GM19025 (cell line): ENCODE data around the gene MTA1.

ENCODE experiments used
- ATAC-seq: cut with Tn5 transposase; IDR thresholded peaks from one replicate; pipeline ENCODE4 v1.9.1; 2021; ENCODE audit warnings: mild to moderate bottlenecking, low read depth, moderate library complexity; ENCODE audit not compliant: unreplicated experiment

Gene MTA1

DNA sequence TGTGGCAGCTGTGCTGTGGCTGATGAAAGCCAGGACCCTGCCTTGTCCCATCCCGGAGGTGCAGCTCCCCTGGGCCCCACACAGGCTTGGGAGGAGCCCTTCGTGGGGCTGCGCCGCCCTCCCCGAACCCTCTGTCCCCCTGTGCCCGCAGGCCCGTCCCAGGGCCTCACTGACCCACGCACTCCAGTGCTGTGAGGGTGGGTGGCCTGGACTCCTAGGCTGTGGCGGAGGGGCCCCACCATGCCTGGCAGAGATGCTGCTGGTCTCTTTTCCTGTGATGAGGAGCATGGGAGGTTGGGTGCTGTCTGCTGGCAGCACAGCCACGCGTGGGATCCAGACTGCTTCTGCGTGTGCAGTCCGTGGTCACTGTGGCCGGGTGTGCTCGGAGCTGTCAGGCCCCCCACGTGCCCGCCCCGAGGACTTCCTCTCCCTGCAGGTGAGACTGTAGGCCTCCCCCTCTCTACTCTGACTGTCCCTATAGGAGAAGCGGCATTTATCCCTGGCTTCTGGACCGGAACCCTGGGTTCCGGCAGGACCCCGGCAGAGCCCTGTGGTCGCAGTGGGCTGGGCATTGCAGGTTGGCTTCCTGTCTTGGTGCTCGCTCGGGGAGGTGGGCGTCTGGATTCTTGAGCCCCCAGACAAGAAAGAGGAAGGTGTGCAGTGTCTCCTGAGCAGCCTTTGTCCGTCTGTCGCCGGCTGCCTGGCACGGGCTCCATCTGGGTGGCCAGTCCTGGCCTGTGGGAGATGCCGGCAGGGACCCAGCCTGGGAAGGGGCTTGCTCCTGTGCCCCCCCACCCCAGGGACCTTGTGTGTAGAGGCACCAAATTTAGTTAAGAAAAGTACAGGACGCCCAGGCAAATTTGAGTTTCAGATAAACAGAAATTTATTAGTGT lies 2.3 kb downstream of the MTA1 start:
- no peak for ATAC-seq

GRCh38 chr14:105422695-105423487 lies 3.3 kb downstream of the MTA1 start:
- ATAC-seq, result no peak

- no peak for ATAC-seq
Measured at GRCh38 chr14:105423488-105424195, 4.0 kb downstream of the MTA1 start.

DNA sequence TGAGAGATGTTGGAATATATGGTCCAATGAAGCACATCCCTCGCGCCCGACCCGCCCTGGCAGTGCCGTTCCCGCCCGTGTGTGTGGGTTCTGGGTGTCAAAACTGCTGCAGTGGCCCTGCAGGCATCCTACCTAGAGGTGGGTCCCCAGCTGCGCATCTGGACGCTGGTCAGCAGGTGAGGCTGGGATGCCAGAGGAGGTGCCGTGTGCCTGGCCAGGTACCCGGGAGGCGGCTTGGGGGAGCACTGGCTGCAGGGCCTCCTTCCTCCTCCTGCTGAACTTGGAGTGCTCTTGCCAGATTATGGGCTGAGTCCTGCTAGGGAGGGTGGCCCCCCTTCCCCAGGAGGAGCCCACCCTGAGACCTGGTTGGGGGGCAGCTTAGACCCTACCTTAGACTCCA lies 5.2 kb downstream of the MTA1 start:
- no peak for ATAC-seq

GRCh38 chr14:105425823-105426247 lies 6.2 kb downstream of the MTA1 start:
- ATAC-seq, result no peak

- no peak for ATAC-seq
Measured at GRCh38 chr14:105426416-105427130, 6.9 kb downstream of the MTA1 start.

DNA sequence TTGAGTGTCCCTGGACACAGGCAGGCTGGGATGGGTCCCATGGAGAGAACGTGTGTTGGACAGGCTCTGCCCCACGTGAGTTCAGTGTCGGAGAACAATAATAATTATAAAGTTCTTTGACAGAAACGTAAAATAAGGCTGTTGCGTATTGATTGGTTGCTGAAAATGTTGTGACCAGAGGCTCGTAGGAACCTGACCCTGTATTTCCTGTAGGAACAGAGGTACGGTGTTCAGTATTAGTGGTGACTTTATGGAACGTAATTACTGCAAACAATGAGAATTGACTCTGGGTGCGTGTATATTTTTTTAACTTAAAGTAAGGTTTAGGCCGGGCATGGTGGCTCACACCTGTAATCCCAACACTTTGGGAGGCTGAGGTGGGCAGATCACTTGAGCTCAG lies 7.8 kb downstream of the MTA1 start:
- no peak for ATAC-seq

- ATAC-seq, result no peak
Measured at GRCh38 chr14:105427936-105428485, 8.4 kb downstream of the MTA1 start.

- ATAC-seq, result no peak
Measured at GRCh38 chr14:105430042-105430441, 10.4 kb downstream of the MTA1 start.

DNA sequence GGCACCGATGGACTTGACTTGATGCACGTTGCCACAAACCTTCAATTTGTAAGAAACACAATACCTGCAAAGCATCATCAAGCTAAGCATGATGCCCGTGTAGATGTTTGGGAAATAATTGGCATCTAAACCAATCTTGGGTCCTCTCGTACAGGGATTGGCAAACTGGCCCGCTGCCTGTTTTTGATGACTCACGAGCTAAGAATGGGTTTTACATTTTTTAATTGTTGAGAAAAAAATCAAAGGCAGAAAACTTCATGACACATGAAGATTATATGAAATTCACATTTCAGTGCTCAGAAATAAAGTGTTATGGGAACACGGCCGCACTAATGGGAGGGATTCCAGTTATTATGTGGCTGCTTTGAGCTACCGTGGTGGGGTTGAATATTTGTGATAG lies 10.9 kb downstream of the MTA1 start:
- no peak for ATAC-seq

DNA sequence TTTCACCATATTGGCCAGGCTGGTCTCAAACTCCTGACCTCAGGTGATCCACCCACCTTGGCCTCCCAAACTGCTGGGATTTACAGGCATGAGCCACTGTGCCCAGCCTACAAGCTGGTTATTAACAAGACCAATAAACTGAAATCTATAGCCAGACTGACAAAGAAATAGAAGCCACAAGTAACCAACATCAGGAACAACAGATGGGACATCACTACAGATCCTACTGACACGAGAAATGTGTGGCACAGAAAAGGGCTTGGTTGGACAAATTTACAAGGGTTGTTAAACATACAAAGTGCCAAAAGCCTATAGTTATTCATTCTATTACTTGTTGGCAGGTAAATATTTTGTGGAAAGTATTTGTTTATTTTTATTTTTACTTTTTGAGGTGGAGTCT lies 11.6 kb downstream of the MTA1 start:
- no peak for ATAC-seq

DNA sequence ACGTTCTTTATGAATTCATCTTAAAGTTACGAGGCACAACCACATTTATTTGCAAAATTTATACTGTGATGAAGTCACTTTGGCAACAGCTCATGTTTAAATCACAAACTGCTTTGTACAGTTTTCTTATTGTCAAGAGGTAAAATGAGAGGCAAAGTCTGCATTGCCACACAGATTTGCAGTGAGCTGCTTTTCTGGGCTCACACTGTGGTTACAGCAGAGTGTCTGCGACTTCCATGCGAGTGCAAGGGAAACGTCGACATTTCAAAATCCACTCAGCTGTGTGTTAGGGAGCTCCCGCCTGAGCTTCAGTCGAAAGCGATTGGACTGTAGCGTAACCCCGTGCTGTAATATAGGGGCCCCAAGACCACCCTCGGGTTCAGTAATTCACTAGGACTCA lies 13.0 kb downstream of the MTA1 start:
- no peak for ATAC-seq

DNA sequence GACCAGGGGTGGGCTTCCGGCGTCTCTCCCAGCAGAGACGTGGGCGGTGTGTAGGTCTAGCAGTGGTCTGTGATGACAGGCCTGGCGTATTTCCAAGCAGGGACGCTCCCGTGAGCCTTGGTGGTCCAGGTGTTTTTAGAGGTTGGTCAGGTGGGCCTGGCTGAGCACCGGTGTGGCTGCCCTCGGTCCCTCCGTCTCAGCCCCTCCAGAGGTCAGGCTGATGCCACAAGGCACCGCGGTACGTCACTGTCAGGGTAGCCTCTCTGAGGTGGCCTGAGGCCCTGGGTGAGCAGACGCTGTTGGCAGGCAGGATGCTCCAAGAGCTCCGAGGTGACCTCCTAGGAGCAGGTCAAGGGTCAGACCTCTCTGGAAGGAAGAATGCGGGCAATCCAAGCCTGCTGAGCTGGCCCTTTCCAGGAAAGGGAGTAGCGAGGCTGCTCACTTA lies 13.6 kb downstream of the MTA1 start:
- no peak for ATAC-seq

DNA sequence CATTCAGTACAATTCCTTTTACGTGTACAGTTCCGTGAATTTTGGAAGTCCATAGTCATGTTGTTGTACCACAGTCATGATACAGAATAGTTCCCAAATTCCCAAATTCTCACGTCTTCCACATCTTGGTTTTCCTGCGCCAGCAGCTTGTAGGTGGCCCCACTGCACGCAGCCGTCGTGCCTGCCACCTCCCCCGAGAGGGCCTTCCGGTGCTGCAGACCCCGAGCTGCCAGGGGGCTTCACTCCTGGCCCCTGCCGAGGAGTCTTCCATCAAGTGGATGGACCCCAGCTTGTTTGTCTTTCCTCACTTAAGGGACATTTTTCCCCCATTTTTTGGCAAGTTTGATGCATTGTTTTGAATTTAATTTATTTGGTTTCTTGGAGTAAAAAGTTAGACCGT lies 16.8 kb downstream of the MTA1 start:
- no peak for ATAC-seq

- no peak for ATAC-seq
Measured at GRCh38 chr14:105436891-105437722, 17.5 kb downstream of the MTA1 start.

GRCh38 chr14:105437723-105438500 lies 18.3 kb downstream of the MTA1 start:
- no peak for ATAC-seq

DNA sequence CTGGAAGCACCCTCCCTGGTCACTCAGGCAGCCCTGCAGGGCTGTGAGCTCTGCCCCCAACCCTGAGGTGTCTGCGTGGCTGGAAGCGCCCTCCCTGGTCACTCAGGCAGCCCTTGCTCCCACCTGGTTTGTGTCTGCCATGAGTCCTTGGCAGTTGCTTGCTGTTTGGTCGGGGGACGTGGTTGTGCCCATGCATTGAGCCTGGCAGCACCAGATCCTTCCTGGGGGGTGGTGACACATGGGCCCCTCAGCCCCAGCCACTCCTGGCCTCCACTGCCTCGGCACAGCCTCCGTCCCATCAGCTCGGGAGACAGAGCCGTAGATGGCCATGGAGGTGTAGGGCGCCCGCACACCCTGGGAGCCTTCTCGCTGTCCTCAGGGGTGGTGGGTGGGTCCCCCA lies 19.6 kb downstream of the MTA1 start:
- ATAC-seq, result no peak
